Measurements from ENCODE around the gene FLNB. TPM values are rescaled to one million over a fixed set of nuclear protein-coding genes. Genes with fewer than 3 reads are reported as not detected.

The FLNB gene
- total RNA-seq, 1 experiment from 2014 or later = 315 TPM

DNA sequence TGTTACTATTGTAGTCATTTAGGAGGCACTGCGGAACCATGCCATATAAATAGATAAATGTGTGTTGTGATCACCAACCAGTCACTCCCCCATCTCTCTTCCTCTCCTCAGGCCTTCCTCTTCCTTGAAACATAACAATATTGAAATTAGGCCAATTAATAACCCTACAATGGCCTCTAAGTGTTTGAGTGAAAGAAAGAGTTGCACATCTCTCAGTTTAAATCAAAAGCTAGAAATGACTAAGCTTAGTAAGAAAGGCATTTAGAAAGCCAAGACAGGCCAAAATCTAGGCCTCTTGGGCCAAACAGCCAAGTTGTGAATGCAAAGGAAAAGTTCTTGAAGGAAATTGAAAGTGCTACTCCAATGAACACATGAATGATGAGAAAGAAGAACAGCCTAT lies 210.7 kb downstream of the FLNB start:
- Mint-ChIP-seq H3K27ac (ENCODE audit: unreplicated experiment) (no peak overlapping the region), H3K36me3 (ENCODE audit: insufficient read depth, unreplicated experiment) (no peaks in the 10 kb centered on the region), H3K4me1 (ENCODE audit: low read depth, unreplicated experiment) (peaks cover 27% of the 10 kb centered on the region), H3K9me3 (ENCODE audit: unreplicated experiment) (no peaks in the 10 kb centered on the region), H3K27me3 (ENCODE audit: insufficient read depth, unreplicated experiment) (no peaks in the 10 kb centered on the region), H3K4me3 (ENCODE audit: unreplicated experiment) (no peak overlapping the region)
- Histone ChIP-seq H3K27me3 (replicated peaks; ENCODE audit: control insufficient read depth, insufficient read depth, low read length) (no peaks in the 10 kb centered on the region), H3K36me3 (ENCODE audit: control insufficient read depth, insufficient read depth, low read length) (no peaks in the 10 kb centered on the region), H3K9me3 (no peaks in the 10 kb centered on the region), H3K4me1 (peaks cover 36% of the 10 kb centered on the region), H3K4me3 (ENCODE audit: low read depth, low read length) (no peak overlapping the region)
- ChIA-PET POLR2A (no interaction called here), CTCF (interaction anchor here (0.7 to 1.6 kb wide), 2 partner anchors 15 to 31 kb away, joined by 3 to 4 read pairs; no protein-coding TSS in a partner anchor)
- TF ChIP-seq, protein P1, sequence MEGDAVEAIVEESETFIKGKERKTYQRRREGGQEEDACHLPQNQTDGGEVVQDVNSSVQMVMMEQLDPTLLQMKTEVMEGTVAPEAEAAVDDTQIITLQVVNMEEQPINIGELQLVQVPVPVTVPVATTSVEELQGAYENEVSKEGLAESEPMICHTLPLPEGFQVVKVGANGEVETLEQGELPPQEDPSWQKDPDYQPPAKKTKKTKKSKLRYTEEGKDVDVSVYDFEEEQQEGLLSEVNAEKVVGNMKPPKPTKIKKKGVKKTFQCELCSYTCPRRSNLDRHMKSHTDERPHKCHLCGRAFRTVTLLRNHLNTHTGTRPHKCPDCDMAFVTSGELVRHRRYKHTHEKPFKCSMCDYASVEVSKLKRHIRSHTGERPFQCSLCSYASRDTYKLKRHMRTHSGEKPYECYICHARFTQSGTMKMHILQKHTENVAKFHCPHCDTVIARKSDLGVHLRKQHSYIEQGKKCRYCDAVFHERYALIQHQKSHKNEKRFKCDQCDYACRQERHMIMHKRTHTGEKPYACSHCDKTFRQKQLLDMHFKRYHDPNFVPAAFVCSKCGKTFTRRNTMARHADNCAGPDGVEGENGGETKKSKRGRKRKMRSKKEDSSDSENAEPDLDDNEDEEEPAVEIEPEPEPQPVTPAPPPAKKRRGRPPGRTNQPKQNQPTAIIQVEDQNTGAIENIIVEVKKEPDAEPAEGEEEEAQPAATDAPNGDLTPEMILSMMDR (IDR thresholded peaks at IDR 0.05; ENCODE audit: insufficient read depth in 1 of 2, low read depth in 1 of 2, low read length in 1 of 2, severe bottlenecking in 1 of 2, unreplicated experiment in 1 of 2) = no peak
- intact Hi-C loops (cut with micrococcal nuclease; ENCODE audit: unreplicated experiment) = no loop called here
- no TSS peak for BruUV-seq (replicated peaks)
- DNase-seq = no peak

Other genes starting within 250 kb of the FLNB start
- 0.27 TPM in 1 of 2 replicates, not detected in the other for gene DNASE1L3, start 202.6 kb downstream of the FLNB start, total RNA-seq (2022)
- gene ABHD6, start 229.4 kb downstream of the FLNB start, total RNA-seq (2022) = 15.4 and 16.1 TPM in 2 replicates

Data from Caco-2 (cell line).